Measurements from ENCODE around the gene DCTPP1.

DNA sequence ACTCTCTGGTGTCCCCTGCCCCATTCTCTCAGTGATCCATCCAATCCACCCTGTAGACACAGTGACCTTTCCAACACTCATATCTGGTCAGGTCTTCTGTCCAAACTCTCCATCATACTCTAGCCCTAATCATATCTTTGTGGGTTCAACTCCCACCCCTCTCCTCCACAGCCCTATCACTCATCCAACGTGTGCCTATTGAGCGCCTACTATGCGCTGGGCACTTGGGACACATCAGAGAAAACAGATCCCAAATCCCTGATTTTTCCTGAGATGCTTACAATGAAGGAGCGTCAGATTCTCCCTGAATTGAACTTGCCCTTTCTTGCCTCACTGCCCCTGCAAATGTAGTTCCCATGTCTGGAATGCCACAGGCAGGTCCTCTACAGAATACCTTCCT lies 1.8 kb downstream of the DCTPP1 start:
- no peak for TF ChIP-seq POLR2A (IDR thresholded peaks at IDR 0.05)
- TF ChIP-seq, protein P1, sequence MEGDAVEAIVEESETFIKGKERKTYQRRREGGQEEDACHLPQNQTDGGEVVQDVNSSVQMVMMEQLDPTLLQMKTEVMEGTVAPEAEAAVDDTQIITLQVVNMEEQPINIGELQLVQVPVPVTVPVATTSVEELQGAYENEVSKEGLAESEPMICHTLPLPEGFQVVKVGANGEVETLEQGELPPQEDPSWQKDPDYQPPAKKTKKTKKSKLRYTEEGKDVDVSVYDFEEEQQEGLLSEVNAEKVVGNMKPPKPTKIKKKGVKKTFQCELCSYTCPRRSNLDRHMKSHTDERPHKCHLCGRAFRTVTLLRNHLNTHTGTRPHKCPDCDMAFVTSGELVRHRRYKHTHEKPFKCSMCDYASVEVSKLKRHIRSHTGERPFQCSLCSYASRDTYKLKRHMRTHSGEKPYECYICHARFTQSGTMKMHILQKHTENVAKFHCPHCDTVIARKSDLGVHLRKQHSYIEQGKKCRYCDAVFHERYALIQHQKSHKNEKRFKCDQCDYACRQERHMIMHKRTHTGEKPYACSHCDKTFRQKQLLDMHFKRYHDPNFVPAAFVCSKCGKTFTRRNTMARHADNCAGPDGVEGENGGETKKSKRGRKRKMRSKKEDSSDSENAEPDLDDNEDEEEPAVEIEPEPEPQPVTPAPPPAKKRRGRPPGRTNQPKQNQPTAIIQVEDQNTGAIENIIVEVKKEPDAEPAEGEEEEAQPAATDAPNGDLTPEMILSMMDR (IDR thresholded peaks at IDR 0.05), result no peak
